Activated CD8-positive, alpha-beta memory T cell treated with anti-CD3 and anti-CD28 coated beads, Interleukin-2, amount 50 U/mL, for 1 hour (primary cell): ENCODE results near the gene CD82.

ENCODE experiments used
- DNase-seq: peaks from one replicate; pipeline ENCODE4 v3.0.0-alpha.2; 2020; ENCODE audit errors: extremely low read depth

CD82 gene

DNA sequence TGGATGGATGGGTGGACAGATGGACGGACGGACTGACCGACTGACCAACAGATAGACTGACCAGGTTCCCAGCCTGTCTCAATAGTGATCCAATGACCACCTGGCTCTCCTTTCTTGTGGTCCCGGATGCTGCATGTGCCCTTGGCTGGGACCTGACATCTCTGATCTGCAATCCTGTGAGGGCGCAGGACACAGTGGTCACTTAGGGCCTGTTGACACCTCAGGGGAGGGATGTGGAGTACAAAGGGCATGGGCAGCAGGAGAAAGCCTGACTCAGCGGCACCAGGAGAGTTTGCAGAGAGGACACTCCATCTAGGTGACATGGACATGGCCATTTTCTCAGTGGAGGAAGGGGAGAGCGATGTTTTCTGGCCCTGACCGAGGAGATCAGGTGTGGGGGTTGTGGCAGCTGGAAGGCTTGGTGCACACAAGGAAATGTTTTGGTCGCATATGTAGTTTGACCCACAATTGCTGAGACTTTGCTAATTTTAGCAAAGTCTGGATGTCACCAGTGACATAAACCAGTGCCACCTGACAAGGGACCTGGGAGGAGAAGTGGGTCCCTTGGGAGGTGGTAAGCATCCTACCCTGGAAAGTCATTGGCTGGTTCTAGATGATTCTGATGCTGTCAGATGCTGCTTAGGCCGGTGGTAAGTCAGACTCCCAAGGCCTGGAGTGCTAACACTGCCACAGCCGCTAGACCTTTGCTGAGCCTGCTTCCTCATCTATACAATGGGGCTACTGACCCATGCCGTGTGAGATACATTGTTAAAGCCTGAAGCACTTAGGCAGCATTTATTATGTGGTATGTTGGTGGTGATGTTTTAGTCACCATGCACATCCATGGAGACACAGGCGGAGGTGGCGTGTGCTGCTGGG is 50.7 kb downstream of the CD82 start:
- DNase-seq, result no peak

DNA sequence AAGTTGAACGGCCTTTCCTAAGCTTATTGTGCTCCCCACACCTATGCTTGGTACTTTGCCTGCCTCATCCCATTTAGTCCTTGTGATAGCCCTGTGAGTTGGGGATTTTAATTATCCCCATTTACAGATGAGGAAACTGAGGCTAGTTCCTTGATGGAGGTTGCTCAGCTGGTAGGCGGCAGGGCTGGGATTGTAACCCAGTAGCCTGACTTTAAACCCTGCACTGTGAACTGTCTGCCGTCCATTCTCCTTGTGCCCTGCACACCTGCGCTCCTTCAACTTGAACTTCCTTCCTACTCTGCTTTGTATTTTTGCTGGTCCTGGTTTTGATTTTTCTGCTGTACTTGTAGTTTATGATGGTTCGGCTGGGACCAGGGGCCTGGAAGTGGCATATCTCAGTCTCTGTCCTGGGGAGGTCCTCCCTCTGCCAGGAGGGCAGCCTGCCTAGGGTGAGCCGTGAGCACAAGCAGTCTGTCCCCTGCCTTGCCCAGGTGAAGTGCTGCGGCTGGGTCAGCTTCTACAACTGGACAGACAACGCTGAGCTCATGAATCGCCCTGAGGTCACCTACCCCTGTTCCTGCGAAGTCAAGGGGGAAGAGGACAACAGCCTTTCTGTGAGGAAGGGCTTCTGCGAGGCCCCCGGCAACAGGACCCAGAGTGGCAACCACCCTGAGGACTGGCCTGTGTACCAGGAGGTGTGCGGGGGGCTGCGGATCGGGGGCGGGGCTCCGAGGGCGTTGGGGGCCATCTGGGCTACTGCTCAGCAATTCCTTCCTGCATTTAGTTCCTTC is 52.4 kb downstream of the CD82 start:
- DNase-seq, result no peak

DNA sequence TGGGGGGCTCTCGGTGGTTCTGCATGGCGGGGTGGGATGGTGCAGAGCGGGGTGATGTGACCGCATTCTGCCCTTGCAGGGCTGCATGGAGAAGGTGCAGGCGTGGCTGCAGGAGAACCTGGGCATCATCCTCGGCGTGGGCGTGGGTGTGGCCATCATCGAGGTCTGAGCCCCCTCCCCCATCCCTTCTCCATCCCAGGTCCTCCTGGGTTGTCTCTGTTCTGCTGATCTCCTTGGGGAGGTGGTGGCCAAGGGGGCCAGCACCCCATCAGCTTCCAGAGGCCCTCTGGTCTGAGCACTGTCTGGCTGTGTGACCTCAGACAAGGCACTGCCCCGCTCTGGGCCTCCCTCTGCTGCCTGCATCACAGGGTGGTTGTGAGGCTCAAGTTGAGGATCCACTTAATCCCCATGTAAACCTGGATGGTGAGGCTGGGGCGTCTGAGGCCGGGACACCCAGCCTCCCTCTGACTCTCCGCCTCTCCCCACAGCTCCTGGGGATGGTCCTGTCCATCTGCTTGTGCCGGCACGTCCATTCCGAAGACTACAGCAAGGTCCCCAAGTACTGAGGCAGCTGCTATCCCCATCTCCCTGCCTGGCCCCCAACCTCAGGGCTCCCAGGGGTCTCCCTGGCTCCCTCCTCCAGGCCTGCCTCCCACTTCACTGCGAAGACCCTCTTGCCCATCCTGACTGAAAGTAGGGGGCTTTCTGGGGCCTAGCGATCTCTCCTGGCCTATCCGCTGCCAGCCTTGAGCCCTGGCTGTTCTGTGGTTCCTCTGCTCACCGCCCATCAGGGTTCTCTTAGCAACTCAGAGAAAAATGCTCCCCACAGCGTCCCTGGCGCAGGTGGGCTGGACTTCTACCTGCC is 53.3 kb downstream of the CD82 start:
- no peak for DNase-seq

DNA sequence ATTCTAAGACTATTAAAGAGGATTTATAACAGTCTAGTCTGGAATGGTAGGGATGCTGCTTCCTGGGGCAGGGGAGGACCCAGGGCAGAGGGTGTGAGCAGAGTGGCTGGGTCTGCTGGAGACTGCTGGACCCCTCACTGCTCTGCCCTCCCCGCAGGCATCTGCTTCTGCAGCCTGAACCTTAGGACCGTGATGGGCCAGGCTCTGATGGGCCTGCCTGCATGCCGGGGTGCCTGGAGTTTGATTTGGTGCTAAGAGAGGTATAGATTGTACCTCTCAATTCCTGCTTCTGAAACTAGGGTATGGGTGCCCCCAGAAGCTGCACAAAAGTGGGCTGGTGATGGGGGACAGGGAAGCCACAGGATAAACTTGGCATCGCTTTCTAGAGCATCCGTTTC is 54.9 kb downstream of the CD82 start:
- no peak for DNase-seq

DNA sequence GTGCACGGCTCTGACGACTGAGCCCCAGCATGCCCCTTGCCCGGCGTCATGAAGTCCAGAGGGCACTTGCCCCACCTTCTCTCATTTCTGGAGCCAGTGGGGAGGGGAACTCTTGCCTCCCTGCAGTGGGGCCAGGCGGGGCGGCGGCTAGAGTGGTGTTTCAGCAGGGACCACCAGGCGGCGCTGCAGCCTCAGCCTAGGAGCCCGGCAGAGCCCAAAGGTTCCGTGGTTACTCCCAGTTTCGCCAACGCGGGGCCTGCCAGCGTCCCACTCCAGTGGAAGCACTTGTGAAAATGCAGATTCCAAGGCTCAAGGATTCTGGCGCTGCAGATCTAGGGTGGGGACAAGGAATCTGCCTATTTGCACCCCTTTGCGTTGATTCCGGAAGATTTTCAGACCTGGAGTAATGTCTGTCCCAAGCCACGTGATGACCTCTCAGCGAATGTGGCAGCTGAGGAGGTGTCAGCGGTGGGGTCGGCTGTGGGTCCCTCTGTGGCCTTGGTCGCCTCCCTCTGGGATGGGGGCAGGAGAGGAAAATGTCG is 55.7 kb downstream of the CD82 start:
- DNase-seq, result no peak

DNA sequence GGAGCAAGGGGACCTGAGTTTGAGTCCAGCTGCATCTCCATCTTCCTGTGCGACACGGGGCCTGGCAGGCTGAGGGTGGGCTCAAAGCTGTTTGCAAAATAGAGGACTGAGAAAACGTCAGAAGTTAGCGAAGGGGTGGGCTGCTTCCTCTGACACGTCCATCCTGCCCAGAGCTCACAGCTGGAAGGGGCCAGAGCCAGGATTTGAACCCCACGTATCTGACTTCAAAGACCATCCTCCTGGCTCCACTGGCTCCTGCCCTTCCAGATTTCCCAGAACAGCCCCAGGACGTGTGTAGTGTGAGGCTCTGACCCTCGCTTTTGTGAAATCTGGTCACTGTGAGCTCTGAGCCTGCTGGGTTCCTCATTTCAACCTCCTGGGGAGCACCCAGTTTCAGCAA is 56.3 kb downstream of the CD82 start:
- no peak for DNase-seq

DNA sequence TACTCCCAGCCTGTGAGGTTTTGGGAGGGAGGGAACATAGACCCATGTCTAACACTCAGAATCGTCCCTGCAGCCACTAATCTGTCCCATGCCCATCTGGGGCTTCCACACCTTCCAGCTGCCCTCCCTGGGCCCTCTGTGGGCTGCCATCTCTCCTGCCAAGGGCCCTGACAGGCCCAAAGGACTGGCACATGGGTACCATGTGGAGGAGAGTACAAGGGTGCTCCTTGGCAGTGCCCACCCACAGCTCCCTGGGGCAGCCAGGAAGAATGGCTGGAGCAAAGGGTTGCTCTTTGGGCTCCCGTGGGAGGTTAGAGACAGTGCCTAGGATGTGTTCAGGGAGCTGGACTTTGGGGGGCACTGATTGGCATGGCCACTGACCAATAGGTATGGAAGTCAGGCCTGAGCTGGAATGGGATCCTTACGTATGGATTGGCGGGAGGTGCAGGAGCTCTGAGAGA is 56.8 kb downstream of the CD82 start:
- DNase-seq, result no peak

DNA sequence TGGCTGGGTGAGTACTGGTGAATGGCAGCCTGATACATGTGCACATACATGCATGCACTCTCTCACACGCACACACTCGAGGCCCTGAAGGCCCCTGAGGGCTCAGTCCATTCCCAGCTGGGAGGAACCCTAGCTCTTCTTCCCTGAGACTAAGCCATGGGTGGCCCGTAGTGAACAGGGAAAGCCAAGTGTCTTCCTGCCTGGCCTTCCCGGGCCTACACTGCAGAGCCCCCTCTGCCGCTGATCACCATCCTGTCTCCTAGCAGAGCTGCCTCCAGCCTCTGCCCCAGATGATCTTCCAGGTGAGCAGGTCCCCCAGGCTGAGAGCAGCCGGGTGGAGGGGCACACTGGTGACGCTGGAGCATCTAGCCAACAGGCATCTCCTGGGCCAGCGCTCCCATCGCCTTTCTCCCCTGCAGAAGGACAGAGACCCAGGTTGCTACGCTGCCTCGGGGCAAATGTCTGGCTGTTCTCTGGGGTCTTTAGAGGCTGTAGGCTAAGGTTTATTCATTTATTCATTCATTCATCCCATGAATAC is 57.3 kb downstream of the CD82 start:
- DNase-seq, result no peak

DNA sequence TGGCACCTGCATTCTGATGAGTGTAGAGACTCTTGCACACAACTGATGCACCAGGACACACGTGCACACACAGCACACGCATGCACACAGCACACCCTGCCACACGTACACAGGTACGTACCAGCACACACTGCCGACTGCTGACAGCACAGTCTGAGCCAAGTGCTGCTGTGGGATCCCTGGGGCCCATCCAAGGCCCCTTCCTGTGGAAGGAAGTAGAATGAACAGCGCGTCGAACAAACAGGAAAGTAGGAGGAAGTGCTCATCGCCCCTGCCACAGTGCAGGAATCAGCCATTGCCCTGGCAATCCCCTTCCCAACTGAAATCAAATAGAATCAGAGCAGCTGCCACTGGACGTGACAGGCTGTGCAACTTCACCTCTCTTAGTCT is 57.9 kb downstream of the CD82 start:
- no peak for DNase-seq

DNA sequence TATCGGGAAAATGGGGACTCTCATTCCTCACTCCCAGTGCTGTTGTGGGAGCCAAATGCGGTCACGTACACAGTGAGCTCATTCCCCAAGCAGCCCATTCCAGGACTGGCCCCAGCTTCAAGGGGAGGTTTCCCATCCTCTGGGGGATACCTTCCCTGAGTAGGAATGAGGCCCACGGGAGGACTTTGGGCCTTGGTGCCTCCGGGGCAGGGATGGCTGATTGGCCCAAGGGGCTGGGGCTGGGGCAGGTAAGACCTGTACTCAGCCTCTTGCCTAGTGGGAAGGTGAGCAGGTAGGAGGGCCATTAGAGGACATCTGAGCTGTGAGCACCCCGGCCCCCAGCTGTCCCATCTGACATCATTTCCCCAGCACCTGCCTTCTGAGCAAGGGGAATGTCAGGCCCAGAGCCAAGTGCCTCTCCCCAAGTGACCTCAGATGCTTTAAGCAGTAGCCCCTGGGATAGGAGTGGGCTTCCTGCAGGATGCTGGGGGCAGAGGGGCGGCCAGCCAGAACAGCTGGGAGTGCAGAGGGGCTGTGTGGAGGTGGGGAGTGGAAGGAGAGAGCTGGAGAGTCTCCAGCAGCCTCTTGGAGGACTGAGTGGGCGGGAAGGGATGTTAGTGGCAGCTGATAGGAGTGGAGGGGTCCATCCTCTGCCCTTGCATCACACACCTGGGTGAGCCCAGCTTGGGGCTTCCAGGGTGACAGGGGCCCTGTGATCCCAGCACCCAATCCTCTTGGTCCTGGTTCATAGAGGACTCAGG is 58.4 kb downstream of the CD82 start:
- DNase-seq, result no peak

DNA sequence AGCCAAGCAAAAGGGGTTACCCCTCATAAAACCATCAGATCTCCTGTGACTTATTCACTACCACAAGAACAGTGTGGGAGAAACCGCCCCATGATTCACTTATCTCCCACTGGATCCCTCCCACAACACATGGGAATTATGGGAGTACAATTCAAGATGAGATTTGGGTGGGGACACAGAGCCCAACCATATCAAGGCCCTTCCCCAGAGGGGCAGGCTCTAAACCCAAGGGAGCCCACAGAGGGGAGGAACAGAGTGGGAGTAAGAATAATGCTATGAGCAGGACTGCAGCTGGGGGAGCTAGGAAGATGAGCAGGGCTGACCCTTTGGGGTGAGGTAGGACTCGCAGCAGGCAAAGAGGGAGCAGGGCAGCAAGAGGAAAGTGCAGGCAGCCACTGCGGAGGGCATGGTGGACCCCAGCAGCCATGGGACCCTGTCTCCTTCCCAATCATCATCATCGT is 59.3 kb downstream of the CD82 start:
- no peak for DNase-seq

DNA sequence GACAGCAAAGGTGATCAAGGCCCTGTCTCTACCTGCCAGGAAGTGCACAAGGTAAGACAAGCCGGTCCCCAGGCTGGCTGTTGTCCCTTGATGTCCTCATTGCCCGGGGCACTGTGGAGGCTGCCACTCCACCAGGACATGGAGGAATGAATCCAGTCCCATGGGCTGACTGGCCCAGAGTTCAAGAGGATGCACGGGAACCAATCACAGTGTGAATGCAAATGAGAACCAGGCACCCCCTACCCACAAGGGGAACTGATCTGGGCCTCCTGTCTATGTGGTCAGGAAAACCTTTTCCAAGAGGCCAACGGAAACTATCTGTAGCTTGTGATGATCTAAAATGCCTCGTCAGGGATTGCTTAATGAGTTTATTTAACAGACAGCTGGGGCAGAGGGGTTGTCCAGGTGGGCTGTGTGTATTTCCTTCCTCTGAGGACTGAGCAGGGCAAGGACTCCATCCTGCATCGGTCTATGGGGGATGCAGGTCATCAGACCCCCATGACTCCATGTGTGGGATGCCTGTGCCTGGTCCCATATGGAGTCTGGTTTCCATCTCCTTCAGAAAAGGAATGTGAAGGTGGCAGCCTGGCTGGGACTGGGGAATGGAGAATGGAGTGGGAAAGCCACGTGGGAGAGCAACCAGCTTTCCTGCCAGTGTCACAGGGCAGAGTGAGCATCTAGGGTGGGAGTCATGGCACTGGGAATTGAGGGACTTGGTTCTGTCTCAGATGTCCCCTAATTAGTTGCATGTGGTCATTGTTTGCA is 60.5 kb downstream of the CD82 start:
- DNase-seq, result no peak

DNA sequence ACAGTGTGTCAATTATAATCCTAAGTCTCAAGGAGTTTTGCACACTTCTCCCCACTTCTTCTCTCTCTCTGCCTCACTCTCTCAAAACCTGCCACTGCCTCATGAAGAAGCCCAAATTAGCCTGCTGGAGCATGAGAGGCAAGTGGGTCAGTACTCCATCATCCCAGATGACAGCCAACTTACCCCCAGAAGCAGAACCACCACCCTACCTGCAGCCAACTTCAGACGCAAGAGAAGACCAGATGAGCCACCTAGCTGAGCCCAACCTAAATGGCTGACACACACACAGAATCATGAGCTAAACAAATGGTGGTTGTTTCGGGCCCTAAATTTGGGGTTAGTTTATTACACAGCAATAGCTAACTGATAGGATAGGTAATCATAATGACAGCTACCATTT is 61.2 kb downstream of the CD82 start:
- no peak for DNase-seq

DNA sequence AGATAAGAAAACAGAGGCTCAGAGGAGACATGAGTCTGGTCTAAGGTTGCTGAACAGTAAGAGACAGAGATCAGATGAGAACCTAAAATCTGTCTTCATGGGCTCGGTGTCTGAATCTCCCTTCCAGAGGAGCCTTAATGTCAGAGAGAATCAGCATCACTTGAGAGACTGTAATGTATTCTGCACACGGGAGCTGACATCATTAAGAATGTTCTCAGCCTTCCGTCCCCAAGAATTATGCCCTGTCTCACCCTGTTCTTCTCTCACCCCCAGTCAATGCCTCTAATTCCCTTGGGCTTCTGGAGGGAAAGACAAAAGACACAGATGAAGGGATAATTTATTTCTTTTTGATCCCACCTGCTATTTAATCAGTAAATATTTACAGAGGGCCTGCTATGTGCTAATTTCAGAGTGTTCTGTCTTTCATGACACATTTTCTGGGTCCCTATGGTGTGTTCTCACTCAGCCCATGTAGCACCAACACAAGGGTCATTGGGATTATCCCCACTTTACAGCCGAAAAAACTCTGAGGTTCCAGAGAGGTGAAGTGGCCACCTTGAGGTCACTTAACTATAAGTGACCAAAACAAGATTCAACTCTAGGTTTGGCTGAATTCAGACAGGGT is 61.8 kb downstream of the CD82 start:
- DNase-seq, result no peak

DNA sequence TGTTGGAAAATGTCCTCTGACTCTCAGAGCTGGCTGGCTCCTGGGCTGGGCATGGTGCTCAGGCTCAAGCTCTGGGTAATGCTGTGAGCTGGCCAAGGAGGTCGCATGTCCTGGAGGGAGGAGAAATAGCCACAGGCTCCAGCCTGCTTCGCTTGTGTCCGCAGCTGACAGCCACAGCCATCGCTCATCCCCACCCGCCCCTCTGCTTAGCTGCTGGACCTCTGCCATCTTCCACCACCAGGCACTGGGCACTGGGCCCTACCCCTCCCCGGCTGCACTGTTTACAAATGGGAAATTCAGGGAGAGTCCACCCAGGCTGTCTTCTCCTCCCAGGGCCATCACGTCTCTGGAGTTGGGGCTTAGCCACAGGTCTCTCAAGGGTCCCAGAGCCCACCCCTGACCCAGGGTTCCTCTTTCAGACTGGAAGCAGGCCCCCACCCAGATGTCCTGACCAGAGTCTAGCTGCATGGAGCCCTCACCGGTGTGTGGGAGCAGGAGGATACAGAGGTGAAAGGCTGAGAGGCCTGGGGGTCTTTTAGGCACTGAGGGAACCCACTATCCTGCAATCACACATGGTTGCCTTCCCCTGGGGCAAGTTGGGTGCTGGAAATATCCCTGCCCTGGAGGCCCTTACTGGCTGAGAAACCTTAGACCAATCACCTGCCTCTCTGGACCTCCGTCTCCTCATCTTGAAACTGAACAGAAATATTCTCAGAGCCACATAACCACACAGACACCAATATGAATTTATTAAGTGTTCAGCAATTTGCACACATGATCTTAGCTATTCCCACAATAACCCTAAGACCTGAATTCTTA is 62.7 kb downstream of the CD82 start:
- no peak for DNase-seq

DNA sequence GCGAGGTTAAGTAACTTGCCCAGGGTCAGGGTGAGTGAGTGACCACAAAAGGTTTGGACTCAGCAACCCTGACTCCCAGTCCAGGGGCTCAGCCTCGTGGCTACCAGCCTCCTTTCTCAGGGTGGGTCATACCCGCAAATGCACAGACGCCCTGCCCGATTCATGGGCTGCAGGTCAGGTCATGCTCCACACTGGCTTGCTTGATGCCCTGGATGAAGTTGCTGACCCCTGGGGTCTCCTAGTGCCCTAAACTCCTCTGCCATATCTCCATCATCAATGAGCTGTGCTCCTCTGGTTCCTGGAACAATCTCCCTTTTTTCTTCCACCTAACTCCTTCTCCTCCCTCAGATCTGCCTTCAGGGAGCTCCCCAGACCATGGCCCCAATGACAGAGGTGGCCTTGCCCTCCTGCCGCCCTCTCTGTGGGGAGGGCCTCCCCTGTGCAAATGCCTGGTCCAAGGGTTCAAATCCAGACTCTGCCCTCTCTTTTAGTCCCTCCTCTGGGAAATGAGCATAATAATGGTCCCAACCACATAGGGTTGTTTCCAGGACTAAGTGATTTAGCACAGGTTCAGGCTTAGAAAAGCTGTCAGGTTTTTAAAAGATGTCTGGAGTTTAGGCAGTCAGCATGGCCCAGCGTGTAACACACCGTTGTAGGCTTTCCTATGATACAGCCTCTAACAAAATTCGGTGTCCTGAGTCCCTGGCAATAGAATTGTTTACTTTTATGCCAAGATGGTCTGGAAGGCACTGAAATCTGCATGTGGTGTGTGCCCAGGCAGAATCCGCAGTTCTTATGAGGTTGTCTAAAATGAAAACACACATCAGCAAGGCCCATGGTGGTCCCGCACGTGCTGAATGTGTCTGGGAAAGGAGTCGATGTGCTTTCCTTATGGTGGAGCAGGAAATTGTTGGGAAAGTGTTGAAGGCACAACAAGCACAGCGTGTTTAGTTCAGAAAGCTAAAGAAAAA is 63.6 kb downstream of the CD82 start:
- no peak for DNase-seq

DNA sequence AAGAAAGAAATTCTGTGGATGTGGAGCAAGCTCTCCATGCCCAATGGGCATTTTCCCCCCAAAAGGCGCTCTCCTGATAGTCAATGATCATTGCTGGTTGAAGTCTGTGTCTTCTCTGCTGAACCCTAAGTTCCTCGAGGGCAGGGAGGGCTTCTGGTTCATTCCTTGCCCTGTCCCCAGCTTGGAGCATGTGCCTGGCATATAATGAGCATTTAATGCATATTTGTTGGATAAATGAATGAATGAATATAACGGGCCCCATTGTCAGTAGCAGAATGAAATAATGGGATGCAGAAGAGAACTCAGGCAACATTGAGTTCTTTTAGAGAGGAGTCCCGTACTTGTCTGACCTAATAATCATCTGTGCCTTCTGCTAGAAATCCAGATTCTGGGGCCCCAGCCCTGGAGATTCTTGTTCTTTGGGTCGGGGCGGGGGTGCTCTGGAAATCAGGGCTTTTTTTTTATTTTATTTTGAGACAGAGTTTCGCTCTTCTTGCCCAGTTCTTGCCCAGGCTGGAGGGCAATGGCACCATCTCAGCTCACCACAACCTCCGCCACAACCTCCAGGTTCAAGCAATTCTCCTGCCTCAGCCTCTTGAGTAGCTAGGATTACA is 64.4 kb downstream of the CD82 start:
- DNase-seq, result no peak
